Sigmoid colon (tissue), 4 donors: ENCODE results near the gene SLC22A1.

ENCODE experiments used
- CTCF ChIP-seq, 4 experiments: fragments of 450-650 bp in 3 of 4; fragments of 200-600 bp in 1 of 4; IDR thresholded peaks; one replicate each; pipeline ENCODE4 v1.5.1; 2016 to 2019; ENCODE audit warnings: antibody characterized with exemption in 4 of 4, mild to moderate bottlenecking in 3 of 4, moderate library complexity in 2 of 4
- EP300 ChIP-seq, 4 donors: sonication (generic); formaldehyde crosslinking; IDR thresholded peaks; one replicate each; pipeline ENCODE4 v1.6.1; 2017; ENCODE audit warnings: antibody characterized with exemption in 4 of 4
- POLR2A ChIP-seq, 2 donors: fragments of 450-650 bp; IDR thresholded peaks; one replicate each; pipeline ENCODE4 v1.6.1; 2016; ENCODE audit warnings: antibody characterized with exemption in 2 of 2, mild to moderate bottlenecking in 2 of 2, moderate library complexity in 2 of 2
- POLR2AphosphoS5 ChIP-seq, 4 donors: sonication (generic); formaldehyde crosslinking; IDR thresholded peaks; one replicate each; pipeline ENCODE4 v1.6.1; 2017; ENCODE audit warnings: antibody characterized with exemption in 4 of 4

- TF ChIP-seq CTCF (IDR thresholded peaks at IDR 0.05) (no peak), POLR2AphosphoS5 (IDR thresholded peaks at IDR 0.05) (no peak), EP300 (IDR thresholded peaks at IDR 0.05) (no peak), POLR2A (IDR thresholded peaks at IDR 0.05) (no peak)
Measured at GRCh38 chr6:160076009-160076408, 45.6 kb upstream of the SLC22A1 start.
